Keratinocyte (primary cell): ENCODE measurements around the gene LRRC47. TPM values are rescaled to one million over a fixed set of nuclear protein-coding genes. Genes with fewer than 3 reads are reported as not detected.

Source experiments
- DNase-seq: peaks from one replicate; pipeline ENCODE4 v3.0.0-alpha.2; 2011; ENCODE audit warnings: low read depth, missing footprints, low spot score
- FAIRE-seq: peaks from 2 replicates; lab custom pipeline; 2011; peaks lifted over from hg19 to GRCh38; lab: Jason Lieb, UNC
- H2AFZ ChIP-seq: 2 replicates; pipeline ENCODE4 v1.6.0; 2012; ENCODE audit warnings: low read length, control low read depth, inconsistent platforms; ENCODE audit not compliant: control insufficient read depth
- H3K27ac ChIP-seq: 2 replicates; pipeline ENCODE4 v1.5.1; 2011; ENCODE audit warnings: low read length; ENCODE audit not compliant: control insufficient read depth, insufficient read depth
- H3K27me3 ChIP-seq: 3 replicates; pipeline ENCODE4 v1.6.0; 2011; ENCODE audit warnings: low read length; ENCODE audit not compliant: control insufficient read depth, insufficient read depth; ENCODE audit errors: extremely low read depth
- H3K36me3 ChIP-seq, 2 experiments: 2 replicates in 1 of 2; 3 replicates in 1 of 2; pipeline ENCODE4 v1.5.1; 2011; ENCODE audit warnings: low read length in 2 of 2, mild to moderate bottlenecking in 1 of 2; ENCODE audit not compliant: control insufficient read depth in 2 of 2, insufficient read depth in 2 of 2; ENCODE audit errors: extremely low read depth in 1 of 2
- H3K4me1 ChIP-seq: 3 replicates; pipeline ENCODE4 v1.5.1; 2011; ENCODE audit warnings: low read length; ENCODE audit not compliant: control insufficient read depth, insufficient read depth; ENCODE audit errors: extremely low read depth
- H3K4me2 ChIP-seq: 3 replicates; pipeline ENCODE4 v1.6.0; 2011; ENCODE audit warnings: low read depth, low read length; ENCODE audit not compliant: control insufficient read depth, insufficient read depth; ENCODE audit errors: extremely low read depth
- H3K4me3 ChIP-seq, 3 experiments: fragments of 200-600 bp in 1 of 3; sonication (generic) in 1 of 3; 2 replicates in 2 of 3; 3 replicates in 1 of 3; pipeline ENCODE4 v1.5.1; 2011 to 2016; ENCODE audit warnings: low read length in 3 of 3, mild to moderate bottlenecking in 3 of 3, control low read depth in 2 of 3, inconsistent platforms in 1 of 3, low read depth in 1 of 3, mixed read lengths in 1 of 3, mixed run types in 1 of 3, moderate library complexity in 1 of 3; ENCODE audit not compliant: control insufficient read depth in 2 of 3, insufficient read depth in 2 of 3; ENCODE audit errors: extremely low read depth in 1 of 3
- H3K79me2 ChIP-seq: 2 replicates; pipeline ENCODE4 v1.6.0; 2012; ENCODE audit warnings: low read length; ENCODE audit not compliant: control insufficient read depth, insufficient read depth
- H3K9ac ChIP-seq: 3 replicates; pipeline ENCODE4 v1.6.0; 2011; ENCODE audit warnings: low read length; ENCODE audit not compliant: control insufficient read depth, insufficient read depth; ENCODE audit errors: extremely low read depth
- H3K9me1 ChIP-seq: 3 replicates; pipeline ENCODE4 v1.6.0; 2011; ENCODE audit warnings: low read length; ENCODE audit not compliant: control insufficient read depth, insufficient read depth; ENCODE audit errors: extremely low read depth
- H3K9me3 ChIP-seq: 2 replicates; pipeline ENCODE4 v1.5.1; 2012; ENCODE audit warnings: low read depth, low read length; ENCODE audit not compliant: control insufficient read depth
- H4K20me1 ChIP-seq: 3 replicates; pipeline ENCODE4 v1.6.0; 2011; ENCODE audit warnings: low read length; ENCODE audit not compliant: control insufficient read depth, insufficient read depth; ENCODE audit errors: extremely low read depth
- CTCF ChIP-seq, 3 experiments: IDR thresholded peaks in 1 of 3; conservative IDR thresholded peaks in 1 of 3; optimal IDR thresholded peaks in 1 of 3; 2 replicates in 2 of 3; 3 replicates in 1 of 3; pipeline versions ENCODE3 to v1.5.1; 2011; ENCODE audit warnings: low read length in 3 of 3, mild to moderate bottlenecking in 3 of 3, moderate library complexity in 2 of 3, control low read depth in 1 of 3, inconsistent platforms in 1 of 3; ENCODE audit not compliant: insufficient read depth in 2 of 3; ENCODE audit errors: extremely low read depth in 1 of 3
- EZH2 ChIP-seq: IDR thresholded peaks from one replicate; pipeline ENCODE4 v1.6.1; 2012; ENCODE audit warnings: inconsistent platforms, mild to moderate bottlenecking, low read length, moderate library complexity
- dilution Hi-C: fragments of 300-500 bp; cut with MboI; formaldehyde crosslinking; loops from one replicate; pipeline ENCODE4 v1.7.0; 2020; ENCODE audit warnings: low sequenced_read_pairs; ENCODE audit not compliant: extremely low pct_ligation_motif_present
- polyA plus RNA-seq, 5 experiments: library from polyadenylated mRNA; depleted of rRNA in 3 of 5; stranded (reverse) in 3 of 5; stranded (forward) in 1 of 5; unstranded in 1 of 5; fragments of >200 nt; gene quantifications; 1 replicate in 1 of 5; 2 replicates in 3 of 5; 3 replicates in 1 of 5; pipeline versions ENCODE4 v1.2.1 to v1.2.3, GENCODE V29; 2011 to 2012; ENCODE audit warnings: missing spikeins in 2 of 5, low read depth in 1 of 5, low replicate concordance in 1 of 5

Gene LRRC47
- polyA plus RNA-seq, 1 donor (not counting 4 experiments of a cell fraction or from before 2014, with no cell fraction given), result 40.1 TPM

GRCh38 chr1:3762873-3763228 is 33.4 kb downstream of the LRRC47 start:
- no peak overlapping the region for H3K9ac ChIP-seq
- H4K20me1 ChIP-seq, result no peaks in the 10 kb centered on the region
- H3K79me2 ChIP-seq, result no peaks in the 10 kb centered on the region
- H3K9me3 ChIP-seq, result peaks cover 2% of the 10 kb centered on the region
- no peak overlapping the region for H3K4me3 ChIP-seq
- no peak overlapping the region for H2AFZ ChIP-seq
- no peak for DNase-seq
- no peaks in the 10 kb centered on the region for H3K9me1 ChIP-seq
- peaks cover 25% of the 10 kb centered on the region for H3K27me3 ChIP-seq
- TF ChIP-seq CTCF (optimal IDR thresholded peaks at IDR 0.05 in 1 of 3, IDR thresholded peaks at IDR 0.05 in 1 of 3, conservative IDR thresholded peaks at IDR 0.05 in 1 of 3; ENCODE audit: extremely low read depth in 1 of 3, insufficient read depth in 2 of 3, low read length in 3 of 3) (no peak), EZH2 (no peak)
- no peak for FAIRE-seq
- no peak overlapping the region for H3K27ac ChIP-seq
- H3K4me1 ChIP-seq, result no peaks in the 10 kb centered on the region
- no peak overlapping the region for H3K4me2 ChIP-seq
- dilution Hi-C loops, result no loop called here
- no peaks in the 10 kb centered on the region for H3K36me3 ChIP-seq

- H3K27ac ChIP-seq, result no peak overlapping the region
- no peaks in the 10 kb centered on the region for H4K20me1 ChIP-seq
- FAIRE-seq, result no peak
- H3K36me3 ChIP-seq, result no peaks in the 10 kb centered on the region
- no peak overlapping the region for H3K4me2 ChIP-seq
- dilution Hi-C loops, result no loop called here
- peaks cover 2% of the 10 kb centered on the region for H3K9me3 ChIP-seq
- DNase-seq, result no peak
- no peak overlapping the region for H3K4me3 ChIP-seq
- no peak overlapping the region for H3K9ac ChIP-seq
- H3K79me2 ChIP-seq, result no peaks in the 10 kb centered on the region
- no peaks in the 10 kb centered on the region for H3K9me1 ChIP-seq
- no peak for TF ChIP-seq EZH2
- TF ChIP-seq CTCF (optimal IDR thresholded peaks at IDR 0.05 in 1 of 3, IDR thresholded peaks at IDR 0.05 in 1 of 3, conservative IDR thresholded peaks at IDR 0.05 in 1 of 3; ENCODE audit: extremely low read depth in 1 of 3, insufficient read depth in 2 of 3, low read length in 3 of 3), result no peak
- H3K4me1 ChIP-seq, result no peaks in the 10 kb centered on the region
- H2AFZ ChIP-seq, result no peak overlapping the region
- H3K27me3 ChIP-seq, result peaks cover 25% of the 10 kb centered on the region
Observed at GRCh38 chr1:3762151-3762872, 34.0 kb downstream of the LRRC47 start.
